HK-2 (cell line): Measurements from ENCODE around the gene KRTAP9-8.
"Not testable (repeated sequence)": the region's sequence is repeated elsewhere in the genome, so short reads cannot be mapped to it uniquely, and the experiment has no call there.

Experiments
- DNase-seq: peaks from one replicate; pipeline ENCODE4 v3.0.0-alpha.2; 2018; ENCODE audit not compliant: unreplicated experiment

Gene KRTAP9-8

DNA sequence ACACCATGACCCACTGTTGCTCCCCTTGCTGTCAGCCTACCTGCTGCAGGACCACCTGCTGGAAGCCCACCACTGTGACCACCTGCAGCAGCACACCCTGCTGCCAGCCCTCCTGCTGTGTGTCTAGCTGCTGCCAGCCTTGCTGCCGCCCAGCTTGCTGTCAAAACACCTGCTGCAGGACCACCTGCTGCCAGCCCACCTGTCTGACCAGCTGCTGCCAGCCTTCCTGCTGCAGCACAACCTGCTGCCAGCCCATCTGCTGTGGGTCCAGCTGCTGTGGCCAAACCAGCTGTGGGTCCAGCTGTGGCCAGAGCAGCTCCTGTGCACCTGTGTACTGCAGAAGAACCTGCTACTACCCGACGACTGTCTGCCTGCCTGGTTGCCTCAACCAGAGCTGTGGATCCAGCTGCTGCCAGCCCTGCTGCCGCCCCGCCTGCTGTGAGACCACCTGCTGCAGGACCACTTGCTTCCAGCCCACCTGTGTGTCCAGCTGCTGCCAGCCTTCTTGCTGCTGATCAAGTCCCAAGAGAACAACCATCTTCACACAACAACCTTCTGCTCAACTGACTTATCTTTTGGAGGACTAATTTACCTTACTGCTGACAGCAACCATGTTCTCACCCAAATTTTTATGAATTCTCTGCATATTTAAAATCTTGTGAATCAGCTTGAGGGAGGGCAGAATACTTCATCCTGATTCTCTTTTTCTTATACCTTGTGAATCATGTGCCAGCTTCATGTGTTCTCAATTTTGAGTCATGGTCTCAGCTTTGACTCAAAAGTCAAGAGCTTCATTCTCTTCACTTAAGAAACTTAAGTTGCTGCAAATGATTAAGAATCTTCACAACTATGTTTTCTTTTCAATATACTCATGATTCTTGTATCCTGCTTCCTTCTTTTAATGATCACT, 17.8 kb downstream of the KRTAP9-8 start, which contains the start of gene KRTAP9-9:
Gene KRTAP9-9, plus strand, starts transcription at position 4 of the 910 bp plus-strand sequence.
- DNase-seq, result not testable (repeated sequence)

- DNase-seq, result no peak
Measured at GRCh38 chr17:41256291-41256685, 18.5 kb downstream of the KRTAP9-8 start.

DNA sequence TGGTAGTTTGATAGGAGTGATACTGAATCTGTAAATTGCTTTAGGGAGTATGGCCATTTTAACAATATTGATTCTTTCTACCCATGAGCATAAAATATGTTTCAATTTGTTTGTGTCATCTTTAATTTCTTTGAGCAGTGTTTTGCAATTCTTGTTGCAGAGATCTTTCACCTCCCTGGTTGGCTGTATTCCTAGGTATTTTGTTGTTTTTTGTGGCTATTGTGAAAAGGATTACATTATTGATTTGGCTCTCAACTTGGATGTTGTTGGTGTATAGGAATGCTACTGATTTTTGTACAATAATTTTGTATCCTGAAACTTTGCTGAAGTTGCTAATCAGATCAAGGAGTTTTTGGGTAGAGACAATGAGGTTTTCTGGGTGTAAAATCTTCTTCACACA, 20.6 kb downstream of the KRTAP9-8 start:
- DNase-seq, result no peak

GRCh38 chr17:41263212-41263611, 25.4 kb downstream of the KRTAP9-8 start:
- no peak for DNase-seq

GRCh38 chr17:41264599-41264998, 26.8 kb downstream of the KRTAP9-8 start:
- DNase-seq, result no peak

GRCh38 chr17:41265078-41265477, 27.3 kb downstream of the KRTAP9-8 start, which contains the start of gene KRTAP9-6:
KRTAP9-6 (plus strand) TSS chr17:41265378; CDS start chr17:41265378, 0 bp downstream.
- DNase-seq, result no peak

DNA sequence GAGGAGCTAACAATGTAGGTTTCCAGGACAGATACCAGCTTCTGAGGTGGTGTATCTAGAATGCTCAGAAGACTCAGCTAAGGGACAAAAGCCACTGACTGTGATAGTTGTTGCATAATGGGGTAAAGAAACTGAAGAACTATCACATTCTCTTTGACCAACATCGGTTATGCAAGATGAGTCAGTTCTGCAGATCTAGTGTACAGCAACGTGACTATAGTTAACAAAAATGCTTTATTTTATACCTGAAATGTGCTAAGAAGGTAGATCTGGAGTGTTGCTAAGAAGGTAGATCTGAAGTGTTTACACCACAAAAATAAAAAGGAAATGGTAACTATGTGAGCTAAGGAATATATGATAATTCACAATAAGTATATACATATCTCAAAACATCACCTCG, 29.9 kb downstream of the KRTAP9-8 start:
- no peak for DNase-seq

DNA sequence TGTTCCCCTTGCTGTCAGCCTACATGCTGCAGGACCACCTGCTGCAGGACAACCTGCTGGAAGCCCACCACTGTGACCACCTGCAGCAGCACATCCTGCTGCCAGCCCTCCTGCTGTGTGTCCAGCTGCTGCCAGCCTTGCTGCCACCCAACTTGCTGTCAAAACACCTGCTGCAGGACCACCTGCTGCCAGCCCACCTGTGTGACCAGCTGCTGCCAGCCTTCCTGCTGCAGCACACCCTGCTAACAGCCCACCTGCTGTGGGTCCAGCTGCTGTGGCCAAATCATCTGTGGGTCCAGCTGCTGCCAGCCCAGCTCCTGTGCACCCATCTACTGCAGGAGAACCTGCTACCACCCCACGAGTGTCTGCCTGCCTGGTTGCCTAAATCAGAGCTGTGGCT, 33.5 kb downstream of the KRTAP9-8 start:
- DNase-seq, result not testable (repeated sequence)

DNA sequence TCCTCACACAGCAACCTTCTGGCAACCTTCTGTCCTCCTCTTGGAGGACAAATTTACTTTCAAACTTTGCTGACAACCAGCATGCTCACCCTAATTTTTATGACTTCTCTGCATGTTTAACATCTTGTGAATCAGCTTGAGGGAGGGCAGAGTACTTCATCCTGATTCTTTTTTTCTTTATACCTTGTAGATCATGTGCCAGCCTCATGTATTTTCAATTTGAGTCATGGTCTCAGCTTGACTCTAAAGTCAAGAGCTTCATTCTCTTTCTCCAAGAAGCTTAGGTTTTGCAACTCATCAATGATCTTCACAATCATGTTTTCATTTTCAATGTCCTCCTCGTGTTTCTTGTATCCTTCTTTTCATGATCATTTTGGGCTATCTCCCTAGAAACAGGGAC, 34.1 kb downstream of the KRTAP9-8 start:
- DNase-seq, result no peak

DNA sequence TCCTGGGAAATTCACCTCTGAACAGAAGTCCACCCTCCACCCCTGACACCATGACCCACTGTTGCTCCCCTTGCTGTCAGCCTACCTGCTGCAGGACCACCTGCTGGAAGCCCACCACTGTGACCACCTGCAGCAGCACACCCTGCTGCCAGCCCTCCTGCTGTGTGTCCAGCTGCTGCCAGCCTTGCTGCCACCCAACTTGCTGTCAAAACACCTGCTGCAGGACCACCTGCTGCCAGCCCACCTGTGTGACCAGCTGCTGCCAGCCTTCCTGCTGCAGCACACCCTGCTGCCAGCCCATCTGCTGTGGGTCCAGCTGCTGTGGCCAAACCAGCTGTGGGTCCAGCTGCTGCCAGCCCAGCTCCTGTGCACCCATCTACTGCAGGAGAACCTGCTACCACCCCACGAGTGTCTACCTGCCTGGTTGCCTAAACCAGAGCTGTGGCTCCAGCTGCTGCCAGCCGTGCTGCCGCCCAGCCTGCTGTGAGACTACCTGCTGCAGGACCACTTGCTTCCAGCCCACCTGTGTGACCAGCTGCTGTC, 37.9 kb downstream of the KRTAP9-8 start, which contains the start of gene KRTAP9-7:
Gene KRTAP9-7, plus strand, starts transcription at position 51 of the 543 bp plus-strand sequence. Its CDS starts 0 bp downstream, at position 51.
- DNase-seq, result not testable (repeated sequence)

- DNase-seq, result peak; percentile 4
Measured at GRCh38 chr17:41278176-41278955, 40.6 kb downstream of the KRTAP9-8 start.

DNA sequence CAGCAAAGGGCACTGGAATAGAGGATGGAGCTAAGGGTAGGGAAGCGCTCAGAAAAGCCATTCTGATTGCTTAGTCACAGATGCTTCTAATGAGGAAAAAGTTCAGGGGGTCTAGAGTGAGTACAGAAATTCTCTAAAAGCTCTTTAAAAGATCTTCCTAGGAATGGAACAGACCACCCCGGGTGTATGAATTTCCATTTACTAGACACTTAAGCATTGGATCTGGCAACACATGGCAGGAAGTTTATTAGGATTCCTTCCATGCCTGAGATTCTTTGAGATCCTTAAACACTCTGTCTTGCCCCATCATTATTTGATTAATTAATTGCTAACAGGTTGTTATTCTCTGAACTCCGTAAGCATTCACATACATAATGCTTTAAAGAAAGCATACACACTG, 46.2 kb downstream of the KRTAP9-8 start:
- DNase-seq, result no peak

DNA sequence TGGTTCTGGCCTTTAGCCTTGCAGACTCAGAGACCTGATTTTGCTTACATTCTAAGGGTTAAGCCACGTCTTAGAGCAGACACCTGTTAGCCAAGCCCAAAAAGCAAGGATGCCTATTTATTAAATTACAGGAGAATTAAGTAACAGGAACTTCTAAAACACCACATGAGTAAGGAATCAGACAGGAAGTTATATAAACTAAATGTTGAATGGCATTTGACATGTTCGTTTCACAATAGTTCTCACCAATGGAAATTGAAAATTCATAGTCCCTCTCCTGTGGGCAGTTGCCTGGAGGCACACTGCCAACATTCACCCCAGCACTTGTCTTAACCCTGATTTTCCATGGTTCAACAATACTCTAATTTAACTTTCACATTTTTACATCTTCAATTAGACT, 46.7 kb downstream of the KRTAP9-8 start:
- DNase-seq, result no peak

DNA sequence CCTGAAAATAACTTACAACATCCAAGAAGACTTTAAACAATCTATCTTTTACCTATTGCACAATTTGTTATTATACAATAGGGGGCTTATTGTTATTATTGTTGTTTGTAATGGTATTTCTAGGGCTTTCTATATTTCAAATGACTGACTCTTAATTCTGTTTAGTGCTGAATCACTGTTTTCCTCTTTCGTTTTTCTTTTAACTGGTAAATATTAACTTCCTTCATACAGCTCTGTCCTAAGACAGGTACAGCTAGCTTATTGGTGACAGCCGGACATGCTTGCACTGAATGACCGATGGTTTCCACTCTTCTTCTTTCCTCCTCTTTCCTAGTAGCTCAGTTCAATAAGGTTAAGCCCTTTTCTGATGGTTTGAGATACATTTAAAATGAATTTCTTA, 49.3 kb downstream of the KRTAP9-8 start:
- no peak for DNase-seq
